ENCODE data around the gene DCDC2C. TPM values are rescaled to one million over a fixed set of nuclear protein-coding genes. Genes with fewer than 3 reads are reported as not detected.

Gene DCDC2C
- total and polyA plus RNA-seq, 2 experiments from 2014 or later: not detected

DNA sequence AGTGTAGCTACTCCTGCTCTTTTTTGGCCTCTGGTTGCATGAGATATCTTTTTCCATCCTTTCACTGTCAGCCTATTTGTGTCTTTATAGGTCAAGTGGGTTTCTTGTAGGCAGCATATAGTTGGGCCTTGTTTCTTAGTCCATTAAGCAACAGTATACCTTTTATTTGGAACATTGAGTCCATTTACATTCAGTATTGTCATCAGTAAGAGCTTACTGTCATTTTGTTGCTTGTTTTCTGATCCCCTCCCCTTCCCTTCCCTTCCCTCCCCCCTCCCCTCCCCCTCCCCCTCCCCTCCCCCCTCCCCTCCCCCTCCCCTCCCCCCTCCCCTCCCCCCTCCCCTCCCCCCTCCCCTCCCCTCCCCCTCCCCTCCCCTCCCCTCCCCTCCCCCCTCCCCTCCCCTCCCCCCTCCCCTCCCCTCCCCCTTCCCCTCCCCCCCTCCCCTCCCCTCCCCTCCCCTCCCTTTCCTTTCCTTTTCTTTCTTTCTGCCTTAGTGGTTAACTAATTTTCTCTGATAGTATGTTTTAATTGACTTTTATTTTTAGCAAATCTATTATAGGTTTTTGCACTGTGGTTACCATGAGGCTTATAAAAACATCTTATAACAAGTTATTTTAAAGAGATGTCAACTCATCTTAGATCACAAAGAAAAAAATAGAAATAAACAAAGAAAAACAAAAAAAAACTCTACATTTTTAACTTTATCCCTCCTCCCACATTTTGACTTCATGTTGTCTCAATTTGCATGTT lies 13.2 kb upstream of the DCDC2C start:
- Histone ChIP-seq H3K27me3 (peaks cover 13% of the 10 kb centered on the region), H3K27ac (no peak overlapping the region), H3K4me1 (ENCODE audit: low read depth) (no peaks in the 10 kb centered on the region), H3K9me3 (ENCODE audit: low read depth) (no peaks in the 10 kb centered on the region), H3K4me3 (no peak overlapping the region), H3K36me3 (no peaks in the 10 kb centered on the region)
- DNase-seq (ENCODE audit: low read depth in 1 of 2, low spot score in 1 of 2): no peak
- TF ChIP-seq, protein P1, sequence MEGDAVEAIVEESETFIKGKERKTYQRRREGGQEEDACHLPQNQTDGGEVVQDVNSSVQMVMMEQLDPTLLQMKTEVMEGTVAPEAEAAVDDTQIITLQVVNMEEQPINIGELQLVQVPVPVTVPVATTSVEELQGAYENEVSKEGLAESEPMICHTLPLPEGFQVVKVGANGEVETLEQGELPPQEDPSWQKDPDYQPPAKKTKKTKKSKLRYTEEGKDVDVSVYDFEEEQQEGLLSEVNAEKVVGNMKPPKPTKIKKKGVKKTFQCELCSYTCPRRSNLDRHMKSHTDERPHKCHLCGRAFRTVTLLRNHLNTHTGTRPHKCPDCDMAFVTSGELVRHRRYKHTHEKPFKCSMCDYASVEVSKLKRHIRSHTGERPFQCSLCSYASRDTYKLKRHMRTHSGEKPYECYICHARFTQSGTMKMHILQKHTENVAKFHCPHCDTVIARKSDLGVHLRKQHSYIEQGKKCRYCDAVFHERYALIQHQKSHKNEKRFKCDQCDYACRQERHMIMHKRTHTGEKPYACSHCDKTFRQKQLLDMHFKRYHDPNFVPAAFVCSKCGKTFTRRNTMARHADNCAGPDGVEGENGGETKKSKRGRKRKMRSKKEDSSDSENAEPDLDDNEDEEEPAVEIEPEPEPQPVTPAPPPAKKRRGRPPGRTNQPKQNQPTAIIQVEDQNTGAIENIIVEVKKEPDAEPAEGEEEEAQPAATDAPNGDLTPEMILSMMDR (IDR thresholded peaks at IDR 0.05; ENCODE audit: low read depth, low read length): no peak

DNA sequence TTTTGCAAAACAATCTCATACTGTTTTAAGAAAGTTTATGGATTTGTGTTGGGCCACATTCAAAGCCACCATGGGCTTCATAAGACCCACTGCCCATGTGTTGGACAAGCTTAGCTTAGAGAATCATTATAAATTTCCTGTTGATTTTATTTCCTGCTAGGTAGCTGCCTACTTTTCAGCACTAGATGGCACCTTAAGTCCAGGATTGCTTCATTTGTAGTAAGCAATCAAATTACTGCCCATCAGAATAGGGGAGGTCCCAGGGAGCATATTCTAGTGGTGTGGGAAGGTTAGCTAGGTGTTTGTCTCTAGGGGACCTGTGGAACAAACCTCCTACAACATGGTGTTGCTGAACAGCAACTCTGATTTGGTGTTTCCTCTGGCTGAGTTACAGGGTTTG lies 11.0 kb upstream of the DCDC2C start:
- DNase-seq (ENCODE audit: low read depth in 1 of 2, low spot score in 1 of 2): peak; percentile 13 to 45
- Histone ChIP-seq H3K27me3 (peaks cover 15% of the 10 kb centered on the region), H3K4me3 (no peak overlapping the region), H3K4me1 (ENCODE audit: low read depth) (no peaks in the 10 kb centered on the region), H3K27ac (no peak overlapping the region), H3K36me3 (no peaks in the 10 kb centered on the region), H3K9me3 (ENCODE audit: low read depth) (no peaks in the 10 kb centered on the region)
- TF ChIP-seq, protein P1 (IDR thresholded peaks at IDR 0.05; ENCODE audit: low read depth, low read length): peak; percentile 38

DNA sequence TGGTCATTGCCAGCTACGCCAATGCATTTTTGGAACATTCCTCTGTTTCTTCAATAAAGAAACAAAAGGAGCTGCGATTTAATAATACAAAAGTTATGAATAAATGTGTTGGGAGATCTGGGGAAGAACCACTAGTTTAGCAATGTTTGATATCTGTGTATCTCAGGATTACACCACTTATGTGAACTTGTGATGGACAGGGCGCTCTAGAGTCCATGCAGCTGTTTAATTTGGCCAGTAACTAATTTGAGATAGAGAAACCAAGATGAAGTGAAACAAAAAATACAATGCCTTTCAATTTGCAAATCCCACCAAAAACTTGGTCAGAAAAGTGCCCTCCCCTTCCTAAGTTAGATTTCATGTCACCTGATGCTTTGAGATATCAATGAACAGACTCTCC lies 6.8 kb upstream of the DCDC2C start:
- Histone ChIP-seq H3K27ac (no peak overlapping the region), H3K4me3 (no peak overlapping the region), H3K27me3 (peaks cover 34% of the 10 kb centered on the region), H3K36me3 (no peaks in the 10 kb centered on the region), H3K9me3 (ENCODE audit: low read depth) (no peaks in the 10 kb centered on the region), H3K4me1 (ENCODE audit: low read depth) (no peaks in the 10 kb centered on the region)
- DNase-seq (ENCODE audit: low read depth in 1 of 2, low spot score in 1 of 2): no peak
- TF ChIP-seq, protein P1 (IDR thresholded peaks at IDR 0.05; ENCODE audit: low read depth, low read length): no peak

DNA sequence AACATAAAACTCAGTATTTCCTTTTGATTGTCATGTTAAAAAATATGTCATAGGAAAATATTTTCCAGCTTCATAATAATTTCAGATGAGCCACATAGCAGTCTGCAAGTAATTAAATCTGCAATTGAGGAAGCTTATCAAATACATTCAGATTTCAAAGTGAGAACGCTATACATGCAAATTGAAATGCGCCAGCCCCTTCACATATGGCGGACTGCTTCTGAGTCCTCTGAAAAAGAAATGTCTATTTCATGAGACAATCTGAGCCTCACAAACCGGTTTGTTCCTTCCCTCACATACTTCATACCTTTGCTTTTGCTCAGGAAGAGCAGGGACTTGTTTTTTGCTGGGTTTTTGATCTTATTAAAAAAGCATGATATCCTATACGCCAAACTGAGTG lies 2.3 kb upstream of the DCDC2C start:
- TF ChIP-seq, protein P1 (IDR thresholded peaks at IDR 0.05; ENCODE audit: low read depth, low read length): no peak
- Histone ChIP-seq H3K36me3 (no peaks in the 10 kb centered on the region), H3K27ac (no peak overlapping the region), H3K9me3 (ENCODE audit: low read depth) (no peaks in the 10 kb centered on the region), H3K4me1 (ENCODE audit: low read depth) (no peaks in the 10 kb centered on the region), H3K27me3 (peaks cover 58% of the 10 kb centered on the region), H3K4me3 (no peak overlapping the region)
- no peak for DNase-seq (ENCODE audit: low read depth in 1 of 2, low spot score in 1 of 2)

DNA sequence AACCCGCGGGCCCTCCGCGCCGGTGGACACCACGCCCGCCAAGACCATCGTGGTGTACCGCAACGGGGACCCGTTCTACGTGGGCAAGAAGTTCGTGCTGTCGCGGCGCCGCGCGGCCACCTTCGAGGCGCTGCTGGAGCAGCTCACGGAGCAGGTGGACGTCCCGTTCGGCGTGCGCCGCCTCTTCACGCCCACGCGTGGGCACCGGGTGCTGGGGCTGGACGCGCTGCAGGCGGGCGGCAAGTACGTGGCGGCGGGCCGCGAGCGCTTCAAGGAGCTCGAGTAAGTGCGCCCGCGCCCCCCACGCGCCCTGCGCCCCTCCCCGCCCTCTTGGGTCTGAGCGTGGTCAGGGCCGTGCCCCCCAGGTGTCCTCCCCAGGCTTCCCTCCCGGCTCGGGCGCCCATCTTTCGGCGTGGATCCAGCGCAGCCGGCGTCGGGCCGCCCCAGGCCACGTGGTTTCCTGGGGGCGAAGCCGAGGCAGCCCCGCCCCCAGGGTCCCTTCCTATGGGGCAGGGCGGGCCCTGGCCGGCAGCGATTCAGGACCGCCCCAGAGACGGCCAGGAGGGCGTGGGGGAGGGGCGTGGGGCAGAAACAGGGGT lies 481 bp downstream of the DCDC2C start:
- Histone ChIP-seq H3K4me3 (no peak overlapping the region), H3K4me1 (ENCODE audit: low read depth) (no peaks in the 10 kb centered on the region), H3K27me3 (peaks cover 58% of the 10 kb centered on the region), H3K27ac (no peak overlapping the region), H3K36me3 (no peaks in the 10 kb centered on the region), H3K9me3 (ENCODE audit: low read depth) (no peaks in the 10 kb centered on the region)
- no peak for DNase-seq (ENCODE audit: low read depth in 1 of 2, low spot score in 1 of 2)
- TF ChIP-seq, protein P1 (IDR thresholded peaks at IDR 0.05; ENCODE audit: low read depth, low read length): no peak
